Posterior cingulate gyrus (tissue), 11 donors: Measurements from ENCODE around the gene WARS2.

ENCODE experiments used
- DNase-seq, 10 donors: peaks; one replicate each; pipeline versions ENCODE4 v3.0.0 to v3.0.0-alpha.2; 2020 to 2021; ENCODE audit warnings: mixed read lengths in 3 of 10
- intact Hi-C: fragments of 100-400 bp; cut with DNase I; formaldehyde crosslinking; loops from one replicate; pipeline ENCODE4 v1.15.1; 2023

The WARS2 gene

GRCh38 chr1:118987468-118988185, 152.8 kb downstream of the WARS2 start:
- DNase-seq: peak in 1 of 10 donors; percentile 67
- intact Hi-C loops: no loop called here

- intact Hi-C loops: no loop called here
- peak in 1 of 10 donors; percentile 67 for DNase-seq
Observed at GRCh38 chr1:118986555-118987467, 153.6 kb downstream of the WARS2 start.

- intact Hi-C loops: no loop called here
- no peak for DNase-seq
Observed at GRCh38 chr1:118985640-118986554, 154.6 kb downstream of the WARS2 start.

GRCh38 chr1:118984722-118985639, 155.5 kb downstream of the WARS2 start:
- intact Hi-C loops: no loop called here
- DNase-seq: peak in 2 of 10 donors; percentile 31 to 61

- peak in 2 of 10 donors; percentile 77 to 79 for DNase-seq
- intact Hi-C loops: no loop called here
Observed at GRCh38 chr1:118984086-118984721, 156.2 kb downstream of the WARS2 start.

- DNase-seq: peak in 1 of 10 donors; percentile 78
- intact Hi-C loops: no loop called here
Observed at GRCh38 chr1:118983558-118984041, 156.9 kb downstream of the WARS2 start.

- intact Hi-C loops: no loop called here
- peak in 1 of 10 donors; percentile 64 for DNase-seq
Observed at GRCh38 chr1:118982821-118983557, 157.5 kb downstream of the WARS2 start.

GRCh38 chr1:118982266-118982665, 158.2 kb downstream of the WARS2 start:
- DNase-seq: no peak
- intact Hi-C loops: no loop called here

- no peak for DNase-seq
- intact Hi-C loops: no loop called here
Observed at GRCh38 chr1:118981436-118981835, 159.0 kb downstream of the WARS2 start.
